Glomerular visceral epithelial cell (primary cell): ENCODE results near the gene HES2.
"Not testable (repeated sequence)": the region's sequence is repeated elsewhere in the genome, so short reads cannot be mapped to it uniquely, and the experiment has no call there.

ENCODE experiments used
- DNase-seq: peaks from one replicate; pipeline ENCODE4 v3.0.0-alpha.2; 2016; ENCODE audit errors: extremely low spot score

The HES2 gene

DNA sequence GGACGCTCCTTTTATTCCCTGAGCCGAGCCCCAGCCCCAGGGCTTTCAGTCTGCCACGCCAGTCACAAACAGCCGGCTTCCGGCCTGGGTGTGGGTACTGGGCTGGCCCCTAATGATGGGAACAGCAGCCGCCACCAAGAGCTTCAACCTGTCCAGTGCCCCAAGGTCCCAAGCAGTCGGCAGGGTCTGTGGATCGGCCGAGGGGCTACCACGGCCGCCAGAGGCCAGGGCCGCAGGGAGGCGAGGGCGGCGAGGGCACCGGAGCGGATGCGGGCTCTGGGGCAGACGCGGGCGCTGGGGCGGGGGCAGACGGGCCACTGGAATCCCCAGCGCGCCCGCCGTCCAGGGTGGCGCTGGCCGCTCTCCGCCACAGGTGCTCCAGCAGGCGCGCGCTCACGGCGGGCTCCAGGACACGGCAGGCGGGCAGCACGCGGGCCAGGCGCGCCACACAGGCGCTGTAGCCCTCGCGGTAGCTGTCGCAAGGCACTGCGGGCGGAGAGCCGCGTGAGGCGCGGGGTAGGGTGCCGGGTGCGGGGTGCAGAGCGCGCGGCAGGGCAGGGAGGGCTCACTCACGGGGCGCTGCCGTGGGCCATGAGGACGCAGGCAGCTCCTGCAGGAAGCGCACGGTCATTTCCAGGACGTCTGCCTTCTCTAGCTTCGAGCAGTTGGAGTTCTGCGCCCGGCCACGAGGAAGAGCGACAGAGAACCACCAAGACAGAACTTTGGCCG, 887 bp downstream of the HES2 start:
- no peak for DNase-seq

DNA sequence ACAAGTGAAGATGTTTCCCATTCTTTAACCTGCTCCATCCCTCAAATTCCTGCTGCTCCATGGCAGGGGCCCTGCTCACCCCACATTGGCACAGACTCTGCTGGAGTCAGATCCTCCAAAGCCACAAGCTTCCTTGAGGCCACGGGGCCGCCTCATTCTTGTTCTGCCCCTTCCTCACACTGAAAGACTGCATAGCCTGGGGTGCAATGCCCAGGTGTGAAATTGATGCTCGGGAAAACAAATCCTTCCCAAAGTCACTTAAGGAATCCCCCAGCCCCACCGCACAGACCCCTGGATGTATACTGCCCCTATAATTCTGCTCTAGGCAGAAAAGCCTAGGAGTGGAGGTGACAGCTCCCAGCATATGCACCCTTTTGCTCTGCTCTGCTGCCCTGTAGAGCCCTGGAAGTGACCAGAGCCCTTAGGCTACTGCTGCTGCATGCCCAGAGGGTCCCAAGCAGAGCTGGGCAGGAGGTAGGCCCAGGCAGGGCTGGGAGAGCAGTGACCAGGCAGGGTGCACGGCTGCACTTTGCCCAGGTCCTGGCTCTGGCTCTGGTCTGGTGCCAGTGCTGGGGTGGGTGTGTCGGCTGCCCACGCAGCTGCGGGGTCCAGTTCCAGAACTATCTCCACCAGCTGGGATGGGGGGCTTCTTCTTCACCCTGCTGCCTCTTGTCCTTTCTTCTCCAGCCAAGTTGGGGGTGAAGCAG, 1.6 kb downstream of the HES2 start:
- DNase-seq = no peak

DNA sequence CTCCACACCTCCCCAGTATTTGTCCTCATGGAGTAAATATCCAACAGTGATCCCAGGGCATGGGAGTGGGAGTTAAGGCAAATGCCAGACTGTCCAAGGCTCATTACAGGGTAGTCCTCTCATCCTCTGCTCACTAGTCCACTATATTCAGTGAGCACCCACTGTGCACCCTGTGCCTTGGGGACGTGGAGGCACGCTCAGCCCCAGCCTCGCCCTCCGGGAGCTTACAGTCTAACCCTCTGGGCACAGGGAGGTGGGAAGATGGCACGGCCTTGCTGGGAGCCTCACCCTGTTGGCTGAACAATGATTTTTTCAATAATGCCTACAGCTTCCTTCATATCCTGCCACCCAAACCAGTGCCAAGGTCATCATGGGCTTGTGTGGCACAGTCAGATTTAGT, 2.8 kb downstream of the HES2 start:
- DNase-seq = no peak

DNA sequence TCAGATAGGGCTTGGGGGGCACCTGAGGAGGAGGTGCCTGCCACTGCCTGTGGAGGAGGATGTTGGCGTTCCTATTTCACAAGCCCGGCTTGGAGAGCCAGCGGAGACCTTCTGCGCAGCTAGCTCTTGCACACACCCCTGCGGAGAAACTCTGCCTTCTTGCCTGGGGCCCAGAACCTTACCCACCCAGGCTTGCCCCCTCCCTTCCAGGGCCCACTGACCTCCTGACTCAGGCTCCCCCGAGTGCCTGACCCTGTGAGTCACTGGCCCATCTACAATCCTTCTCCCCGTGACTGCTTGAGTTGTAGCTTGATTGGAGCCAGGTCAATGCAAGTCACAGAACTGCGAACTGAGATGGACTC, 3.4 kb downstream of the HES2 start:
- DNase-seq = no peak

DNA sequence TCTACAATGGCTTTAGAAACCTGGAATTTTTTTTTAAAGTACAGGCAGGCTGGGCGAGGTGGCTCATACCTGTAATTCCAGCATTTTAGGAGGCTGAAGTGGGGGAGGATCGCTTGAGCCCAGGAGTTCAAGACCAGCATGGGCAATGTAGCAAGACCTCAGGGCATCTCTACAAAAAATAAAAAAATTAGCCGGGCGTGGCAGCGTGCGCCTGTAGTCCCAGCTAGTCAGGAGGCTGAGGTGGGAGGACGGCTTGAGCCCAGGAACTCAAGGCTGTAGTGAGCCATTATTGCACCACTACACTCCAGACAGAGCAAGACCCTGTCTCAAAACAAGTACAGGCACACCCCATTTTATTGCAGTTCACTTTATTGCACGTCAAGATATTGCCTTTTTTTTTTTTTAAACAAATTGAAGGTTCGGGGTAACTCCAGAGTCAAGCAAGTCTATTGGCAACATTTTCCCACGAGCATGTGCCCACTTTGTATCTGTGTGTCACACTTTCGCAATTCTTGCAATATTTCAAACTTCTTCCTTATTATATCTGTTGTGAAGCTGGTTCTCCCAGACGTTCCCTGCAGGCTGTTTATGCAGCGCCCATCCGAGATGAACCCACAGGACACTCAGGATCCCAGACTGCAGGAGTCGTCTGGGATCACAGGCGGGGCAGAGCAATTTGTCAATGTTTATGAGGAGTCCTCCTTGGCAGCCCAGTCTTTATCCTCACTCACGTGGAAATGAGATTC, 4.7 kb downstream of the HES2 start:
- no peak for DNase-seq

DNA sequence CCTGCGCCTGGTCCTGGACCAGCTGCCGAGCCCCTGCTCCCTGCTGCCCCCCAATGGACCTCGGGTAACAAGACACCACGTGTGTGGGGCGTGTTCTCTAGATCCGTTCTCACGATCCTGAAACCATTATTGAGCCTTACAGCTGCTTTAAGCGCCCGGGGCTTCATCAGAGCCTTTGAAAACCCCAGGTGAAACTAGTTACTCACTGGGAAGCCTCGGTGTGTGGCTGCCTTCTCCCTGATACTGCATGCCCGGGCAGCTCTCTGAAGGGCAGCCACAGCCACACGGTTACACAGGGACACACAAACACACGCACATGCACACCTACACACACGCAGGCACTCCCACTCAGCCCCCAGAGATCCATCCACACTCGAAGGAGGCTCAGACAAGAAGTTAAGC, 5.3 kb downstream of the HES2 start:
- peak; percentile 35 for DNase-seq

DNA sequence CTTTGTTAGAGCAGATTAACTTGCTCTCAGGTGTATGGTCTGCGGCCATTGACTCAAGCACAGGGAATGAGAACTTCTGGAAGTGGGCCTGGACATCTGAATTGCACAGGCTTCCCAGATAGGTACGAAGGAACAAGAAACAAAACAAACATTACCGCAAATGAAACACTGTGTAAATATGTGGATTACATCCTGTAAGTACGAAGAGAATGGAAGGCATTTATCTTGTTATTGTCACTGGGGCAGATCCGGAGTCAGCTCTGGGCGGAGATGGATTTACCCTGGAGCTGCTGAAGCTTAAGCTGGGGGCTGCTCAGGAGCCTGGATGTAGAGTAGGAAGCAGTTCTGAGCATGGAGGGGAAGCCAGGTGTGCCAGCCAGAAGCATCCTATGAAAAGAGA, 6.8 kb downstream of the HES2 start:
- no peak for DNase-seq

DNA sequence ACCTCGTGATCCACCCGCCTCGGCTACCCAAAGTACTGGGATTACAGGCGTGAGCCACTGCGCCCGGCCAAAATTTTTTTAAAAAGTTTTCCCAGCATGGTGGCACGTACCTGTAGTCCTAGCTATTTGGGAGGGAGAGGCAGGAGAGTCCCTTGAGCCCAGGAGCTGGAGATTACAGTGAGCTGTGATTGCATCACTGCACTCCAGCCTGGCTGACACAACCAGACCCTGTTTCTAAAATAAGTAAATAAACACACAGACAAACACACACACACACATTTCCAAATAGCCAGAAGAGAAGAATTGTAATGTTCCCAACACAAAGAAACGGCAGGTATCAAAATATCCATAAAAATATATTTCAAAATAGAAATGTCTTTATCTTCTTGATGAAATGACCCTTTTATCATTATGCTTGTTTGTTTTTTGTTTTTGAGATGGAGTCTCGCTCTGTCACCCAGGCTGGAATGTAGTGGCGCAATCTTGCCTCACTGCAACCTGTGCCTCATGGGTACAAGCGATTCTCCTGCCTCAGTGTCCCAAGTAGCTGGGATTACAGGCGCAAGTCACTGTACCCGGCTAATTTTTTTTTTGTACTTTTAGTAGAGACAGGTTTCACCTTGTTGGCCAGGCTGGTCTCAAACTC, 9.3 kb downstream of the HES2 start:
- no peak for DNase-seq

DNA sequence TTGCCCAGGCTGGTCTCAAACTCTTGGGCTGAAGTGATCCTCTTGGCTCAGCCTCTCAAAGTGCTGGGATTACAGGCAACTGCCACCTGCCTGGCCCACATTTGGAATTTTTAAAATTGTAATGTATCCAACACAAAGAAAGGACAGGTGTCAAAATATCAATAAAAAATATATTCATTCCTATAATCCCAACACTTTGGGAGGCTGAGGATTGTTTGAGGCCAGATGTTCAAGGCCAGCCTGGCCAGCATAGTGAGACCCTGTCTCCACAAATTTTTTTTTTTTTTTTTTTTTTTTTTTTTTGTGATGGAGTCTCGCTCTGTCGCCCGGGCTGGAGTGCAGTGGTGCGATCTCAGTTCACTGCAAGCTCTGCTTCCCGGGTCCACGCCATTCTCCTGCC, 10.0 kb downstream of the HES2 start:
- no peak for DNase-seq

DNA sequence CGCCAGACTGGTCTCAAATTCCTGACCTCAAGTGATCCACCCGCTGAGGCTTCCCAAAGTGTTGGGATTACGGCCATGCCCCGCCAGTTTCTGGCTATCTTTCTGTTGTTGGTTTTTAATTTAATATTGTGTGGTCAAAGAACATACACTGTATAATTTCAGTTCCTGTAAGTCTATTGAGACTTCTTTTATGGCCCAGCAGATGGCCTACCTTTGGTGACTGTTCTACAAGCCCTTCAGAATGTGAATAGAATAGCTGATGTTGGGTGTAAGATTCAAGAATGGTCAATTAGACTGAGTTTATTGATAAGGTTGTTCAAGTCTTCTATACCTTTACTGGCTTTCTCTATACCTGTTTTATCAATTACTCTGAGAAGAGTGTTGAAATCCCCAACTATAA, 10.7 kb downstream of the HES2 start:
- no peak for DNase-seq

DNA sequence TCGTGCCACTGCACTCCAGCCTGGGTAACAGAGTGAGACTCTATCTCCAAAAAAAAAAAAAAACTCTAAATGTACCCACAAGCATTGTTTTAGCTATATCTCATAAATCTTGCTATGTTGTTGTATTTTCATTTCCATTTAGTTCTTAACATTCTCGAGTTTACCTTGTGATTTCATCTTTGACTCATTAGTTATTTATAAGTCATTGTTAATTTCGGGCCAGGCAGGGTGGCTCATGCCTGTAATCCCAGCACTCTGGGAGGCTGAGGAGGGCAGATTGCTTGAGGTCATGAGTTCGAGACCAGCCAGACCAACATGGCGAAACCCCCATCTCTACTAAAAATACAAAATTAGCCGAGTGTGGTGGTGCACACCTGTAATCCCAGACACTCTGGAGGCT, 11.7 kb downstream of the HES2 start:
- no peak for DNase-seq

DNA sequence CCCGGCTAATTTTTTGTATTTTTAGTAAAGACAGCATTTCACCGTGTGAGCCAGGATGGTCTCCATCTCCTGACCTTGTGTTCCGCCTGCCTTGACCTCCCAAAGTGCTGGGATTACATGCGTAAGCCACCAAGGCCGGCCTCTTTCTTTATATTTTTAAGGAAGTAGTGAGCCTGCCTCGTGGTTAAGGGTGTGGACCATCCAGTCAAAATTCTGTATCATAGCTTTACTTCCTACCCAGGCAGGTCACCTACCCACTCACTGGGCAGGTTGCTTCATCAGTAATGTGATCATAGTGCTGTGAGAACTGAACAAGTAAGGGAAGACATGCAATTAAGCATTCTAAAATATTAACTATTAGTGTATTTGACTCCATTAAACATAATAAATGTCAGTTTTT, 18.0 kb downstream of the HES2 start:
- DNase-seq = no peak

DNA sequence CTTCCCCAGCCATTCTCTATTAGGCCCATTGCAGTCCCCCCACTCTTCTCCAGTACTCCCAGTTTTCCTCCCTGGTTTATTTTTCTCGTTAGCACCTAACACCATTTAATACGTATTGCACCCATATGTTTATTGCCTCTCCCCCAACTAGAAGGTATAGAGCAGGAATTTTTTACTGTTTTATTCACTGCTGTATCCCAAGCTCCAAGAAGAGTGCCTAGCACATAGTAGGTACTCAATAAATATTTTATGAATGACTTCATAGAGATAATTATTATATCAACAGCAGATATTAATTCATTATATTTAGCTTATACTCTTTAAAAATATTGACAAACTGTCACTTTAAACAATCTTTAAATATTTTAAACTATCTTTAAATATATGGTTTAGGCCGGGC, 20.4 kb downstream of the HES2 start:
- DNase-seq = no peak

DNA sequence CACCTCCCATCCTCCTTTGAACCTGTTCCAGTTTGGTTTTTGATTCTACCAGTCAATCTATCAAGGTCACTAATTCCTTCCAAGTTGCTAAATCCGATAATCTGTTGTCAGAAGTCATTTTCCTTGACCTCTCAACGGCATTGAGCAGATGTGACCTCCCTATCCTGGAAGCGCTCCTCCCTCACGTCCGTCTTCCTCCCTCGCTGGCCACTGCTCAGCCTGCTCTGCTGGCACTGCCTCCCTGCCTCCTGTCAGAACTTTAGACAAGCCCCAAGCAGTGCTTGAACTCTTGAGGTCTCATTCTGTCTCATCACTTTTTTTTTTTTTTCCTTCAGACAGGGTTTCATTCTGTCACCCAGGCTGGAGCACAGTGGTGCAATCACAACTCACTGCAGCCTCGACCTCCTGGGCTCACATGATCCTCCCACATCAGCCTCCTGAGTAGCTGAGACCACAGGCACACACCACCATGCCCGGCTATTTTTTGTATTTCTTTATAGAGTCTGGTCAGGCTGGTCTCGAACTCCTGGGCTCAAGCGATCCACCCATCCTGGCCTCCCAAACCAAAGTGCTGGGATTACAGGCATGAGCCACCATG, 21.8 kb downstream of the HES2 start:
- no peak for DNase-seq

DNA sequence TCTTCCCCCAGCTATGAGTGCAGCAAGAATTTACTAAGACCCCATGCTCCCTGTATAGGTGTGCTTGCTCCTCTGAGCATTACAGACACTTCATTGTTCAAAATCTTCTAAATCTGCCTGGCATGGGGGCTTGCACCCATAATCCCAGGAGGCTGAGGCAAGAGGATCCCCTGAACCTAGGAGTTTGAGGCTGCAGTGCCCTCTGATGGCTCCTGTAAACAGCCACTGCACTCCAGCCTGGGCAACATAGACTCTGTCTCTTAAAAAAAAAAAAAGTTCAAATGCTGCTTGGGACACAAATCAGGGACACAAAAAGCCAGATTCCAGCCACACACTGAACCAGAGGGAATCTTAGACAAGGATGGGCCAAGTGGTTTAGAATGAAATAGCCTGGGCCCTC, 22.7 kb downstream of the HES2 start:
- no peak for DNase-seq

DNA sequence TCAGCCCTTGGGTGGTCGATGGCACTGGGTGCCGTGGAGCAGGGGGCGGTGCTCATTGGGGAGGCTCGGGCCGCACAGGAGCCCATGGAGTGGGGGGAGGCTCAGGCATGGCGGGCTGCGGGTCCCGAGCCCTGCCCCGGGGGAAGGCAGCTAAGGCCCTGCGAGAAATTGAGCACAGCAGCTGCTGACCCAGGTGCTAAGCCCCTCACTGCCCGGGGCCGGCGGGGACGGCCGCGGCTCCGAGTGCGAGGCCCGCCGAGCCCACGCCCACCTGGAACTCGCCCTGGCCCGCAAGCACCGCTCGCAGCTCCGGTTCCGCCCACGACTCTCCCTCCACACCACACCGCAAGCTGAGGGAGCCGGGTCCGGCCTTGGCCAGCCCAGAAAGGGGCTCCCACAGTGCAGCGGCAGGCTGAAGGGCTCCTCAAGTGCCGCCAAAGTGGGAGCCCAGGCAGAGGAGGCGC, 23.9 kb downstream of the HES2 start:
- DNase-seq = not testable (repeated sequence)

DNA sequence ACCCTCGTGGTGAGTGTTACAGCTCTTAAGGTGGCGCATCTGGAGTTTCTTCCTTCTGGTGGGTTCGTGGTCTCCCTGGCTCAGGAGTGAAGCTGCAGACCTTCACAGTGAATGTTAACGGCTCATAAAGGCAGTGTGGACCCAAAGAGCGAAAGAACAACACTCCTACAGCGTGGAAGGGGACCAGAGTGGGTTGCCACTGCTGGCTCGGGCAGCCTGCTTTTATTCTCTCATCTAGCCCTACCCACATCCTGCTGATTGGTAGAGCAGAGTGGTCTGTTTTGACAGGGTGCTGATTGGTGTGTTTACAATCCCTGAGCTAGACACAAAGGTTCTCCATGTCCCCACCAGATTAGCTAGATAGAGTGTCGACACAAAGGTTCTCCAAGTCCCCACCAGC, 24.6 kb downstream of the HES2 start:
- DNase-seq = not testable (repeated sequence)

DNA sequence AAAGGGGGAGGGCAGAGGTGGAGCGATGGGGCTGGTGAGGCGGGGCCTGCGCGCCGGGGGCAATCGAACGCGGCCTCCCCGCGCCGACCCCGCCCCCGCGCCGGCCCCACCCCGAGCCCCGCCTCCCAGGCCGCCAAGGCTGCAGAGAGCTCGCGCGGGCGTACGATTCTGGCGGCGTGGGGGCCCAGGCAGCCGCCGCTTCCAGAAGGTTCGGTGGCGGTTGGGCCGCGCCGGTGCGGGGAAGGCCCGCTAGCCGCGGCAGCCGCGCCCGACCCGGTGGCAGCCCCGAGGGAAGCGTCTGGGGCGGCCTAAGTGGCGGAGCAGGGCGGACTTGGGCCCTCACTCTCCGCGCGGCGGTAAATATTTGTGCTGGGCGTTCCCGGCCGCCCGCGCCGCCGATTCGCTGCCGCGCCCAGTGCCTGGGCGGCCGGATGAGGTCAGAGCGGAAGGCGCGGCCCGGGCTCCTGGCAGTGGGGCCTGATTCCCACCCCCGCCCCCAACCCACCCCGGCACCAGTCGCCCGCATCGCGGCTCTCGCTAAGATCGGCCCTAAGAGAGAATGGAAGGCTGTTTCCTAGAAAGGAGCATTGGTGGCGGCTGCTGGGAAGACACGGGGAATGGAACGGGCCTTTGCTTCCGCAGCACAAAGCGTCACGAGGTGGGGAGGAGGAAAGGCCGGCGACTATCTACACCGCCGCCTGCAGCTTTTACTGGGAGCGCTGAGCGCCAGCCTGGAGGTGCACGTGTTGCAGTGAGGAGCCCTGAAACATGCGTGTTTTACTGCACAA, 26.1 kb downstream of the HES2 start, which contains the start of gene ACOT7:
TSS of gene ACOT7 (minus strand) at position 368 of the 788 bp plus-strand sequence. CDS start 368 bp downstream, outside the sequence.
- DNase-seq = peak; percentile 87

DNA sequence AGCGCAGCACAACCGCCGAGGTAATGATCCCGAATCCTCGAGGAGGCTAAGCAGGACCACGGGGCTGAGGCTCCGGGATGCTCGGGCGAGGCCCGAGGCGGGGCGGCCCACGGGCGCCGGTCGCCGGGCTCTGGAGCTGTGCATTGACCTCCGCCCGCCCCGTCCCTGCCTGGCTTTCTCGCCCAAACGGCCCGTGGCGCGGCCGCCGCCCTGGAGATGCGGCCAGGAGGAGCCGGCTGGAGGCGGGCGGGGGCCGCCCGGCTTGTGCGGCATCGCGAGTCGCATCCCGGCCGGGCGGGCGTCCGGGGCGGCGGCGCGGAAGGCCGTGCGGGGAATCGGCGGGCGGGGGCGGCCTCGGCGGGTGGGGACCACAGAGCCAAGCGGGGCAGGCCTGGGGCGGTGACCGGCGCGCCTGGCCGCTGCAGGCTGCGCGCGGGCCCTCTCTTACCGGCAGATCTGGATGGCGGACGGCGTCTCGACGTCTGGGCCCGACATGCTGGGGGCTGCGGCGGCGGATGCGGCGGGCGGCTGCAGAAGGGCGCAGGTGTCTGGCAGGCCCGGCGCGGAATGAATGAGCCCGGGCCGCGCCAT, 26.8 kb downstream of the HES2 start:
- DNase-seq = no peak

DNA sequence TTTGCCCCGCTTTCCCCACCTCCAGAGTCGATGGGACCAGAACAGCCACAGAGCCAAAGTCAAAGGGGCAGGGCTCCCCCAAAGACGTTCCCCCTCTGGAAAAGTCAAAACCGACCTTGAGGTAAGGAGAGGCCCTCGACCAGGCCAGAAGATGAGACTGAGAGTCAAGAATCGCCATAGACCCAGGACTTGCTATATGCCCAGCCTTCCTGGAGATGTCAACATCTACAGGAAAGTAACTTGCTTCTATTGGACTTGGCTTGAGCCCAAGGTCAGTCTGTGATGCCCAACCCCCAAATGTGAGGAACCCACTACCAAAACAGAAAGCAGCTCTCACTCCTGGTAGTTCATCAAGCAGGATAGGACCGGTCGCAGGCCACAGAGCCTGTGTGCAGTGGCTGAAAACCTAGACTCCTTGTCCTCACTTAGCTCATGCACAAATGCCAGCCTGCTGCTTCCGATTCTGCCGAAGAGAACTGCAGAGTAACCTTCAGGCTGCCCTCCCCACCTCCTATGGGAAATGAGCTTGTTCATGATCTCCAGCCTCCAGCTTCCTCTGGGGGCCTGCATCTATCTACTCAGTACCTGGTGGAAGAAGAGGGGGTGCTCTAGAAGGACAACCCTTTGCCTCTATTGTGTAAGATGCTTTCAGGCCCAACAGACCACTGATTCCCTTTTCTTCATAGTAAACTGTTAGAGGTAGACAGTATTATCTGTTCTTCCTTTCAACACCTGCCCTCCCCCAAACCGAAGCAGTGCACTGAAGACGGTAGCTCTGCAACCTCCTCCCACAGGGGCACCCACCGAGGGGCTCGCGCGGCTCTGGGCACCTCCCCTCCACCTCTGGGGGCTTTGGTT, 27.5 kb downstream of the HES2 start:
- peak; percentile 31 for DNase-seq
